GM19395 (cell line): ENCODE measurements around the gene DECR2.
"Not testable (repeated sequence)": the region's sequence is repeated elsewhere in the genome, so short reads cannot be mapped to it uniquely, and the experiment has no call there.

Experiments used
- ATAC-seq: cut with Tn5 transposase; IDR thresholded peaks from one replicate; pipeline ENCODE4 v1.9.1; 2021; ENCODE audit warnings: mild to moderate bottlenecking, moderate library complexity; ENCODE audit not compliant: unreplicated experiment

Gene DECR2

GRCh38 chr16:378821-379182 lies 22.9 kb upstream of the DECR2 start:
- ATAC-seq = no peak

- ATAC-seq = no peak
These were observed 22.3 kb upstream of the DECR2 start for GRCh38 chr16:379183-379960.

GRCh38 chr16:379961-380761 lies 21.5 kb upstream of the DECR2 start:
- ATAC-seq = no peak

- ATAC-seq = no peak
These were observed 21.0 kb upstream of the DECR2 start for GRCh38 chr16:380762-381011.

- no peak for ATAC-seq
These were observed 20.5 kb upstream of the DECR2 start for GRCh38 chr16:381012-381788.

- no peak for ATAC-seq
These were observed 19.6 kb upstream of the DECR2 start, which contains the start of gene PGAP6 for GRCh38 chr16:381789-382717. Gene PGAP6 (minus strand): TSS chr16:381978. CDS start chr16:381821, 157 bp downstream.

- no peak for ATAC-seq
These were observed 18.2 kb upstream of the DECR2 start for GRCh38 chr16:383326-384051.

- ATAC-seq = no peak
These were observed 15.0 kb upstream of the DECR2 start for GRCh38 chr16:386641-387156.

- ATAC-seq = not testable (repeated sequence)
These were observed 13.7 kb upstream of the DECR2 start for GRCh38 chr16:387761-388666.

- ATAC-seq = no peak
These were observed 12.3 kb upstream of the DECR2 start for GRCh38 chr16:389352-389751.

GRCh38 chr16:391885-392335 lies 9.8 kb upstream of the DECR2 start:
- no peak for ATAC-seq

- ATAC-seq = no peak
These were observed 9.1 kb upstream of the DECR2 start for GRCh38 chr16:392450-393030.

GRCh38 chr16:396199-396598 lies 5.5 kb upstream of the DECR2 start:
- ATAC-seq = no peak

- ATAC-seq = no peak
These were observed 5.1 kb upstream of the DECR2 start for GRCh38 chr16:396605-397004.

GRCh38 chr16:397135-397661 lies 4.5 kb upstream of the DECR2 start, which contains the start of gene NME4:
Gene NME4 (plus strand): TSS chr16:397199. CDS start chr16:397223, 24 bp downstream.
- no peak for ATAC-seq

- no peak for ATAC-seq
These were observed 3.9 kb upstream of the DECR2 start for GRCh38 chr16:397736-398332.

GRCh38 chr16:398561-399339 lies 2.9 kb upstream of the DECR2 start:
- ATAC-seq = no peak
